KMS-11 (cell line): ENCODE measurements around the gene RDX.

Experiments
- H2AFZ ChIP-seq: fragments of 200-600 bp; sonication (generic); 2 replicates; pipeline ENCODE4 v1.6.1; 2016; ENCODE audit warnings: antibody characterized with exemption, mixed run types, low read depth
- H3K27ac ChIP-seq: fragments of 200-600 bp; sonication (generic); 2 replicates; pipeline ENCODE4 v1.6.1; 2016; ENCODE audit warnings: mild to moderate bottlenecking, mixed run types
- H3K27me3 ChIP-seq: fragments of 200-600 bp; sonication (generic); 2 replicates; pipeline ENCODE4 v1.6.1; 2017; ENCODE audit warnings: mild to moderate bottlenecking, low read depth, mixed run types, moderate library complexity; ENCODE audit not compliant: insufficient read depth
- H3K36me3 ChIP-seq: fragments of 200-600 bp; sonication (generic); 2 replicates; pipeline ENCODE4 v1.6.1; 2017; ENCODE audit warnings: mild to moderate bottlenecking, mixed run types; ENCODE audit not compliant: insufficient read depth
- H3K4me1 ChIP-seq: fragments of 200-600 bp; sonication (generic); 2 replicates; pipeline ENCODE4 v1.6.1; 2016; ENCODE audit warnings: mild to moderate bottlenecking, low read depth, mixed run types; ENCODE audit not compliant: poor library complexity, severe bottlenecking
- H3K4me2 ChIP-seq: fragments of 200-600 bp; sonication (generic); 2 replicates; pipeline ENCODE4 v1.7.0; 2016; ENCODE audit warnings: mild to moderate bottlenecking, mixed run types
- H3K4me3 ChIP-seq: fragments of 200-600 bp; sonication (generic); IDR thresholded peaks from 2 replicates; pipeline ENCODE4 v1.6.1; 2017; ENCODE audit warnings: low read depth, low read length, mixed read lengths; ENCODE audit not compliant: insufficient read depth
- H3K79me2 ChIP-seq: fragments of 200-600 bp; sonication (generic); 2 replicates; pipeline ENCODE4 v1.6.1; 2016; ENCODE audit warnings: low read depth, mixed run types; ENCODE audit not compliant: insufficient read depth
- H3K9ac ChIP-seq: fragments of 200-600 bp; sonication (generic); 2 replicates; pipeline ENCODE4 v1.6.1; 2016; ENCODE audit warnings: mild to moderate bottlenecking, mixed run types
- H4K20me1 ChIP-seq: fragments of 200-600 bp; sonication (generic); 2 replicates; pipeline ENCODE4 v1.6.1; 2016; ENCODE audit warnings: mild to moderate bottlenecking, mixed run types; ENCODE audit not compliant: insufficient read depth
- CTCF ChIP-seq: fragments of 200-600 bp; sonication (generic); conservative IDR thresholded peaks from 2 replicates; pipeline ENCODE4 v1.6.1; 2017; ENCODE audit warnings: low read depth, mild to moderate bottlenecking, antibody characterized with exemption, low read length, moderate library complexity, mixed read lengths

The RDX gene

GRCh38 chr11:110148775-110149744 lies 147.4 kb downstream of the RDX start:
- no peak for TF ChIP-seq CTCF
- no peaks in the 10 kb centered on the region for H3K36me3 ChIP-seq
- H3K4me3 ChIP-seq = no peak overlapping the region
- H3K79me2 ChIP-seq = no peaks in the 10 kb centered on the region
- no peaks in the 10 kb centered on the region for H4K20me1 ChIP-seq
- no peaks in the 10 kb centered on the region for H3K4me1 ChIP-seq
- H3K9ac ChIP-seq = no peak overlapping the region
- no peak overlapping the region for H3K4me2 ChIP-seq
- H2AFZ ChIP-seq = no peak overlapping the region
- H3K27ac ChIP-seq = no peak overlapping the region
- no peaks in the 10 kb centered on the region for H3K27me3 ChIP-seq

GRCh38 chr11:110147962-110148709 lies 148.3 kb downstream of the RDX start:
- no peaks in the 10 kb centered on the region for H3K79me2 ChIP-seq
- H3K36me3 ChIP-seq = no peaks in the 10 kb centered on the region
- no peaks in the 10 kb centered on the region for H4K20me1 ChIP-seq
- H3K27me3 ChIP-seq = no peaks in the 10 kb centered on the region
- no peak overlapping the region for H3K27ac ChIP-seq
- no peak overlapping the region for H2AFZ ChIP-seq
- TF ChIP-seq CTCF = no peak
- H3K9ac ChIP-seq = no peak overlapping the region
- no peaks in the 10 kb centered on the region for H3K4me1 ChIP-seq
- H3K4me2 ChIP-seq = no peak overlapping the region
- no peak overlapping the region for H3K4me3 ChIP-seq

- Histone ChIP-seq H3K79me2 (no peaks in the 10 kb centered on the region), H3K27ac (no peak overlapping the region), H3K4me2 (no peak overlapping the region), H2AFZ (no peak overlapping the region), H3K4me1 (no peaks in the 10 kb centered on the region), H3K9ac (no peak overlapping the region), H4K20me1 (no peaks in the 10 kb centered on the region), H3K36me3 (no peaks in the 10 kb centered on the region), H3K27me3 (no peaks in the 10 kb centered on the region), H3K4me3 (no peak overlapping the region)
- TF ChIP-seq CTCF = no peak
Observed at GRCh38 chr11:110141812-110142211, 154.6 kb downstream of the RDX start.

- Histone ChIP-seq H3K36me3 (no peaks in the 10 kb centered on the region), H3K4me2 (no peak overlapping the region), H3K27ac (no peak overlapping the region), H3K9ac (no peak overlapping the region), H3K79me2 (no peaks in the 10 kb centered on the region), H3K4me3 (no peak overlapping the region), H2AFZ (no peak overlapping the region), H4K20me1 (no peaks in the 10 kb centered on the region), H3K27me3 (no peaks in the 10 kb centered on the region), H3K4me1 (no peaks in the 10 kb centered on the region)
- no peak for TF ChIP-seq CTCF
Observed at GRCh38 chr11:110134110-110134509, 162.3 kb downstream of the RDX start.
